Measurements from ENCODE around the gene RNF146.

GRCh38 chr6:127263481-127263880 is 3.2 kb upstream of the RNF146 start:
- TF ChIP-seq FOXA1 (IDR thresholded peaks at IDR 0.05) (no peak), CTCF (IDR thresholded peaks at IDR 0.05; ENCODE audit: low read depth, low read length, missing input control) (no peak), REST (IDR thresholded peaks at IDR 0.05) (no peak), ZBTB33 (IDR thresholded peaks at IDR 0.05) (no peak), TAF1 (conservative IDR thresholded peaks at IDR 0.05) (no peak)

Data from liver (tissue), 3 donors.